IMR-90 (cell line): ENCODE data around the gene GBA2. TPM values are rescaled to one million over a fixed set of nuclear protein-coding genes. Genes with fewer than 3 reads are reported as not detected.

Source experiments
- ATAC-seq: fragments of 200-7000 bp; cut with Tn5 transposase; 2 replicates; pipeline ENCODE4 v1.9.1; 2020; ENCODE audit warnings: low read depth, mild to moderate bottlenecking, moderate library complexity
- BruUV-seq: library from RNA; stranded (reverse); fragments of 400-500 nt; replicated peaks from 2 replicates; lab custom pipeline; 2021; lab: Mats Ljungman, UMichigan
- CTCF ChIA-PET: fragments of 300-600 bp; formaldehyde crosslinking; extraction: SDS; loops from one replicate; lab custom pipeline; 2021; ENCODE audit warnings: antibody characterized with exemption; lab: Yijun Ruan, JAX
- POLR2A ChIA-PET: fragments of 300-600 bp; sonication (Branson Sonifier 250); formaldehyde crosslinking; loops from one replicate; lab custom pipeline; 2022; ENCODE audit warnings: antibody characterized with exemption; ENCODE audit not compliant: unreplicated experiment; lab: Charles Lee
- DNase-seq: peaks from one replicate; pipeline ENCODE4 v3.0.0; 2013
- H2AFZ ChIP-seq: replicated peaks from 2 replicates; pipeline ENCODE3; 2013; ENCODE audit warnings: low read length, mild to moderate bottlenecking; ENCODE audit not compliant: poor library complexity
- H2AK5ac ChIP-seq: 2 replicates; pipeline ENCODE4 v1.6.1; 2013; ENCODE audit warnings: low read depth, low read length, inconsistent platforms
- H2AK9ac ChIP-seq: replicated peaks from 2 replicates; pipeline ENCODE3; 2013; ENCODE audit warnings: mild to moderate bottlenecking, low read depth, low read length, moderate library complexity; ENCODE audit not compliant: poor library complexity
- H2BK120ac ChIP-seq: 2 replicates; pipeline ENCODE4 v1.6.1; 2013; ENCODE audit warnings: low read depth, low read length, inconsistent platforms
- H2BK15ac ChIP-seq: 3 replicates; pipeline ENCODE4 v1.6.1; 2013; ENCODE audit warnings: low read depth, low read length, inconsistent platforms
- H2BK20ac ChIP-seq: 2 replicates; pipeline ENCODE4 v1.6.1; 2013; ENCODE audit warnings: low read depth, mild to moderate bottlenecking, inconsistent platforms, low read length, moderate library complexity
- H2BK5ac ChIP-seq: 2 replicates; pipeline ENCODE4 v1.6.1; 2013; ENCODE audit warnings: mild to moderate bottlenecking, low read depth, low read length, inconsistent platforms; ENCODE audit not compliant: poor library complexity, severe bottlenecking
- H3K14ac ChIP-seq: replicated peaks from 2 replicates; pipeline ENCODE4 v1.6.1; 2013; ENCODE audit warnings: low read depth, low read length, inconsistent platforms
- H3K18ac ChIP-seq: 2 replicates; pipeline ENCODE4 v1.6.1; 2013; ENCODE audit warnings: low read depth, low read length, control low read depth
- H3K23ac ChIP-seq: 2 replicates; pipeline ENCODE4 v1.6.1; 2013; ENCODE audit warnings: low read depth, low read length, inconsistent platforms
- H3K27ac ChIP-seq: 2 replicates; pipeline ENCODE4 v1.5.1; 2013; ENCODE audit warnings: mild to moderate bottlenecking, control low read depth, low read length; ENCODE audit not compliant: insufficient read depth
- H3K27me3 ChIP-seq: 2 replicates; pipeline ENCODE4 v1.6.1; 2013; ENCODE audit warnings: low read length; ENCODE audit not compliant: control insufficient read depth, insufficient read depth
- H3K36me3 ChIP-seq: 2 replicates; pipeline ENCODE4 v1.6.1; 2013; ENCODE audit warnings: low read length, mixed read lengths; ENCODE audit not compliant: control insufficient read depth, insufficient read depth
- H3K4ac ChIP-seq: 2 replicates; pipeline ENCODE4 v1.6.1; 2013; ENCODE audit warnings: low read depth, low read length, inconsistent platforms
- H3K4me1 ChIP-seq: 2 replicates; pipeline ENCODE4 v1.6.1; 2013; ENCODE audit warnings: low read length, mixed read lengths; ENCODE audit not compliant: control insufficient read depth, insufficient read depth
- H3K4me2 ChIP-seq: 2 replicates; pipeline ENCODE4 v1.6.1; 2013; ENCODE audit warnings: low read depth, mild to moderate bottlenecking, control low read depth, low read length, moderate library complexity
- H3K4me3 ChIP-seq: 2 replicates; pipeline ENCODE4 v1.5.1; 2013; ENCODE audit warnings: low read depth, mild to moderate bottlenecking, control low read depth, low read length, moderate library complexity; ENCODE audit not compliant: insufficient read depth
- H3K56ac ChIP-seq: 2 replicates; pipeline ENCODE4 v1.6.1; 2013; ENCODE audit warnings: low read length, inconsistent platforms; ENCODE audit not compliant: insufficient read depth; ENCODE audit errors: extremely low read depth
- H3K79me1 ChIP-seq, 2 experiments: 2 replicates each; pipeline ENCODE4 v1.6.1; 2013; ENCODE audit warnings: low read length in 2 of 2, inconsistent platforms in 1 of 2, low read depth in 1 of 2
- H3K9ac ChIP-seq: 2 replicates; pipeline ENCODE4 v1.6.1; 2013; ENCODE audit warnings: low read depth, low read length, control low read depth
- H3K9me1 ChIP-seq: 2 replicates; pipeline ENCODE4 v1.6.1; 2013; ENCODE audit warnings: low read length, inconsistent platforms; ENCODE audit not compliant: insufficient read depth
- H3K9me3 ChIP-seq: 2 replicates; pipeline ENCODE4 v1.6.1; 2013; ENCODE audit warnings: low read length; ENCODE audit not compliant: control insufficient read depth, insufficient read depth
- H4K20me1 ChIP-seq: 2 replicates; pipeline ENCODE4 v1.6.1; 2013; ENCODE audit warnings: low read length, inconsistent platforms; ENCODE audit not compliant: insufficient read depth
- H4K5ac ChIP-seq: 2 replicates; pipeline ENCODE4 v1.6.1; 2013; ENCODE audit warnings: mild to moderate bottlenecking, low read depth, low read length, control low read depth
- H4K8ac ChIP-seq, 2 experiments: 2 replicates each; pipeline ENCODE4 v1.6.1; 2013; ENCODE audit warnings: low read depth in 2 of 2, low read length in 2 of 2, control low read depth in 1 of 2, inconsistent platforms in 1 of 2
- H4K91ac ChIP-seq: 2 replicates; pipeline ENCODE4 v1.6.1; 2013; ENCODE audit warnings: low read depth, low read length, inconsistent platforms; ENCODE audit not compliant: insufficient read depth
- BHLHE40 ChIP-seq: fragments of 150-350 bp; IDR thresholded peaks from 2 replicates; pipeline ENCODE4 v1.6.1; 2016; ENCODE audit warnings: mild to moderate bottlenecking, low read depth, low read length
- CEBPB ChIP-seq: IDR thresholded peaks from 2 replicates; pipeline ENCODE4 v1.6.1; 2012; ENCODE audit warnings: low read depth, low read length, improper control_type of control experiment
- CHD1 ChIP-seq: IDR thresholded peaks from 2 replicates; pipeline ENCODE4 v1.6.1; 2012; ENCODE audit warnings: low read depth, low read length, improper control_type of control experiment
- ELK1 ChIP-seq: fragments of 150-350 bp; IDR thresholded peaks from 2 replicates; pipeline ENCODE4 v1.6.1; 2016; ENCODE audit warnings: low read depth, mild to moderate bottlenecking, low read length, moderate library complexity, borderline replicate concordance
- FOS ChIP-seq: fragments of 150-350 bp; IDR thresholded peaks from 2 replicates; pipeline ENCODE4 v1.6.1; 2016; ENCODE audit warnings: low read depth, low read length
- MAFK ChIP-seq: IDR thresholded peaks from 2 replicates; pipeline ENCODE4 v1.6.1; 2012; ENCODE audit warnings: low read depth, low read length, improper control_type of control experiment
- MAZ ChIP-seq: IDR thresholded peaks from 2 replicates; pipeline ENCODE4 v1.6.1; 2012; ENCODE audit warnings: low read depth, mild to moderate bottlenecking, low read length, improper control_type of control experiment, moderate library complexity, borderline replicate concordance
- MXI1 ChIP-seq: IDR thresholded peaks from 2 replicates; pipeline ENCODE4 v1.6.1; 2012; ENCODE audit warnings: low read depth, mild to moderate bottlenecking, low read length, moderate library complexity, borderline replicate concordance
- NFE2L2 ChIP-seq: fragments of 150-350 bp; IDR thresholded peaks from 2 replicates; pipeline ENCODE4 v1.6.1; 2016; ENCODE audit warnings: low read depth, mild to moderate bottlenecking, low read length
- POLR2A ChIP-seq: IDR thresholded peaks from 2 replicates; pipeline ENCODE4 v1.6.1; 2012; ENCODE audit warnings: mild to moderate bottlenecking, low read depth, low read length
- RAD21 ChIP-seq: IDR thresholded peaks from 2 replicates; pipeline ENCODE4 v1.6.1; 2012; ENCODE audit warnings: low read length, improper control_type of control experiment
- RFX5 ChIP-seq: IDR thresholded peaks from 2 replicates; pipeline ENCODE4 v1.8.0; 2012; ENCODE audit warnings: low read depth, mild to moderate bottlenecking, low read length, moderate library complexity
- SMC3 ChIP-seq: fragments of 150-350 bp; IDR thresholded peaks from 2 replicates; pipeline ENCODE4 v1.6.1; 2016; ENCODE audit warnings: low read depth, mild to moderate bottlenecking, antibody characterized with exemption, low read length, moderate library complexity
- USF2 ChIP-seq: fragments of 150-350 bp; IDR thresholded peaks from 2 replicates; pipeline ENCODE4 v1.6.1; 2017; ENCODE audit warnings: mild to moderate bottlenecking, antibody characterized with exemption, low read length, low read depth
- WGBS, 2 experiments: methylation state at CpG; one replicate each; pipeline versions ENCODE4 v1.1.5 to v1.1.7; 2013; ENCODE audit warnings: missing lambda C conversion rate in 2 of 2; ENCODE audit not compliant: insufficient read length in 1 of 2; ENCODE audit errors: extremely low coverage in 2 of 2; 5-methylcytosine and 5-hydroxymethylcytosine counted together
- dilution Hi-C: fragments of 300-500 bp; cut with HindIII; formaldehyde crosslinking; loops from one replicate; pipeline ENCODE4 v1.14.3; 2018; ENCODE audit warnings: low sequenced_read_pairs; ENCODE audit not compliant: unreplicated experiment
- in situ Hi-C: fragments of 300-500 bp; cut with MboI; formaldehyde crosslinking; loops from 3 replicates; pipeline ENCODE4 v1.14.3; 2019; ENCODE audit warnings: low sequenced_read_pairs, inconsistent platforms, mixed read lengths
- intact Hi-C: fragments of 100-400 bp; cut with micrococcal nuclease; formaldehyde crosslinking; loops from 2 replicates; pipeline ENCODE4 v1.10.0; 2022
- polyA plus RNA-seq, 3 experiments: library from polyadenylated mRNA; depleted of rRNA; stranded (reverse); fragments of >200 nt; gene quantifications; 2 replicates each; pipeline ENCODE4 v1.2.3, GENCODE V29; 2012; ENCODE audit warnings: low replicate concordance in 1 of 3
- total RNA-seq: library from RNA; depleted of rRNA; stranded (reverse); fragments of >200 nt; gene quantifications from 2 replicates; pipeline ENCODE4 v1.2.3, GENCODE V29; 2012

Gene GBA2
- total and polyA plus RNA-seq, 2 of the 4 experiments (the other 2 are of a cell fraction), result 18.1 to 38.2 TPM

GRCh38 chr9:35746583-35746982 lies 2.4 kb downstream of the GBA2 start:
- Histone ChIP-seq H3K4me1 (peaks cover 14% of the 10 kb centered on the region), H3K18ac (no peak overlapping the region), H4K8ac (no peak overlapping the region), H2AK9ac (no peak overlapping the region), H3K4me3 (peak overlapping the region; percentile 98; the same call in 1 of the 2 replicates), H3K14ac (peak overlapping the region; percentile 61; the same call in 1 of the 2 replicates), H3K27ac (no peak overlapping the region), H3K56ac (no peak overlapping the region), H3K9me1 (peaks cover 21% of the 10 kb centered on the region), H4K20me1 (peaks cover 35% of the 10 kb centered on the region), H4K91ac (no peak overlapping the region), H3K4me2 (peak overlapping the region; percentile 92), H3K79me1 (peaks cover 60 to 82% of the 10 kb centered on the region in 2 experiments), H3K27me3 (no peaks in the 10 kb centered on the region), H2BK5ac (no peak overlapping the region), H2BK15ac (no peak overlapping the region), H3K9me3 (no peaks in the 10 kb centered on the region), H3K36me3 (peaks cover 35% of the 10 kb centered on the region), H2AK5ac (no peak overlapping the region), H2AFZ (no peak overlapping the region), H2BK20ac (no peak overlapping the region), H3K9ac (peak overlapping the region; percentile 23; the same call in 1 of the 2 replicates), H3K23ac (no peak overlapping the region; the same call in 1 of the 2 replicates), H4K5ac (no peak overlapping the region), H2BK120ac (no peak overlapping the region), H3K4ac (no peak overlapping the region)
- no TSS peak for BruUV-seq
- WGBS, 2 experiments, result 80% methylated on average over 1 of the region's 3 CpGs; no CpG with 5 or more reads in 1 of the 2 experiments
- DNase-seq, result no peak
- CTCF ChIA-PET, result interaction anchor here (1.3 kb wide), 1 partner anchor 85 kb away, joined by 3 read pairs; no protein-coding TSS in a partner anchor
- dilution Hi-C loops, result no loop called here
- ATAC-seq, result no peak
- TF ChIP-seq CEBPB, result no peak
- TF ChIP-seq MXI1, result no peak
- TF ChIP-seq POLR2A, result no peak
- no peak for TF ChIP-seq RAD21
- TF ChIP-seq FOS, result no peak
- no peak for TF ChIP-seq MAFK
- TF ChIP-seq BHLHE40, result no peak
- no peak for TF ChIP-seq RFX5
- no peak for TF ChIP-seq MAZ
- TF ChIP-seq ELK1, result no peak
- no peak for TF ChIP-seq SMC3
- no peak for TF ChIP-seq CHD1
- no peak for TF ChIP-seq NFE2L2
- no peak for TF ChIP-seq USF2
- in situ Hi-C loops, result no loop called here
- POLR2A ChIA-PET, result no interaction called here
- intact Hi-C loops, result no loop called here
